Activated naive CD8-positive, alpha-beta T cell treated with anti-CD3 and anti-CD28 coated beads, Interleukin-2, amount 10 ng/mL, durations not matched to agents 7 days and 5 days (primary cell): ENCODE data around the gene RNF222. TPM values are rescaled to one million over a fixed set of nuclear protein-coding genes. Genes with fewer than 3 reads are reported as not detected.

ENCODE experiments used
- ATAC-seq: fragments of 150-1000 bp; cut with Tn5 transposase; one replicate; pipeline ENCODE4 v1.10.0; 2021; ENCODE audit warnings: low read depth, moderate library complexity
- POLR2A ChIA-PET: fragments of 350-600 bp; sonication (Branson Sonifier 250); formaldehyde crosslinking; loops from one replicate; lab custom pipeline; 2021; ENCODE audit warnings: antibody characterized with exemption; lab: Charles Lee
- DNase-seq: peaks from one replicate; pipeline ENCODE4 v3.0.0; 2021
- H3K27ac Mint-ChIP-seq: one replicate; pipeline ENCODE4 v1.8.0; 2022; ENCODE audit warnings: mild to moderate bottlenecking, mixed read lengths
- H3K27me3 Mint-ChIP-seq: one replicate; pipeline ENCODE4 v1.8.0; 2022; ENCODE audit warnings: mild to moderate bottlenecking, moderate library complexity, mixed read lengths
- H3K36me3 Mint-ChIP-seq: one replicate; pipeline ENCODE4 v1.8.0; 2021; ENCODE audit warnings: mild to moderate bottlenecking, mixed read lengths
- H3K4me1 Mint-ChIP-seq: one replicate; pipeline ENCODE4 v1.8.0; 2021; ENCODE audit warnings: mixed read lengths
- H3K4me3 Mint-ChIP-seq: one replicate; pipeline ENCODE4 v1.8.0; 2022; ENCODE audit warnings: mild to moderate bottlenecking, moderate library complexity, mixed read lengths
- H3K9me3 Mint-ChIP-seq: one replicate; pipeline ENCODE4 v1.8.0; 2021; ENCODE audit warnings: mixed read lengths
- total RNA-seq, 2 experiments: library from RNA; stranded (reverse); gene quantifications; one replicate each; pipeline ENCODE4 v1.2.3, GENCODE V29; 2021

The RNF222 gene
- total RNA-seq, 2 experiments from 2014 or later = 0.30 to 0.31 TPM

DNA sequence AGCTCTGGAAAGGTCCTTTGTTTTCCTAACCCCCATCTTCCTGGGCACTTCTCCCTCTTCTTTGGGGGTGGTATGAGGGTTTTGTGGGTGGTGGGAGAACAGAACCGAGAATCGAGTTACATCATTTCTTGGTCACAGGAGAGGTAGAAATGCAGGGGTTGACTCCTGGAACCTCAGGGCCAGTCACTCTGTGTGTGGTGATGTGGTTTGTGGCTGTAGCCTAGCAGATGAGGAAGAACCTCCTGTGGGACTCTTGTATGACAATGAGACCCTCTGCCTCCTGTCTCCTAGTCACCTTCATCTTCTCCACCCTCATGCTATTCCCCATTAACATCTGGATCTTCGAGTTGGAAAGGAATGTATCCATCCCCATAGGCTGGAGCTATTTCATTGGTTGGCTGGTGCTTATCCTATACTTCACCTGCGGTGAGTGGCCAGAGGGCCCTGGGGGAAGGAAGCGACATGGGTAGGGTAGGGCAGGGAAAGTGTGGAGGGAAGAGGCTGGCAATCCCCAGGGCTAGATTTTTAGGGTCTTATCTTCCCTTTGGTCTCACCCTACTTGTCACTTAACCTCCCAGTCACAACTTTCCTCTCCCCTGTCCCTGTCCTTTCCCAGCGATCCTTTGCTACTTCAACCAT, 52.5 kb downstream of the RNF222 start:
- no peaks in the 10 kb centered on the region for H3K9me3 Mint-ChIP-seq
- ATAC-seq = peak; percentile 22
- peaks cover 18% of the 10 kb centered on the region for H3K4me1 Mint-ChIP-seq
- peaks cover 53% of the 10 kb centered on the region for H3K27me3 Mint-ChIP-seq
- no peaks in the 10 kb centered on the region for H3K36me3 Mint-ChIP-seq
- H3K27ac Mint-ChIP-seq = no peak overlapping the region
- H3K4me3 Mint-ChIP-seq = no peak overlapping the region
- POLR2A ChIA-PET = no interaction called here
- no peak for DNase-seq

DNA sequence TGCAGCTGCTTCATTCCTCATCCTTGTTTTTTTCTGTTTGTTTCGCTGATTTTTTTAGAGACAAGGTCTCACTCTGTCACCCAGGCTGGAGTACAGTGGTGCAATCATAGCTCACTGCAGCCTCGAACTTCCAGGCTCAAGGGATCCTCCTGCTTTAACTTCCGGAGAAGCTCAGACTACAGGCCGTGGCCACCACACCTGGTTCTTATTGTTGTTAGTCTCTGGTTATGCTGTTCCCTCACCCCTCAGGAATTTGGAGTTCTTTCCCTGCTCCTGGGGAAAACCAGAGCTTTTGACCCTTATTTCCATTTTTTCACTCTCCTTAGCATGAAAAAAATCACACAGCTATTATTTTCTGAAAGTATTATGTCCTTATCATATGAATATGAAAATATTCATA, 56.2 kb downstream of the RNF222 start:
- Mint-ChIP-seq H3K9me3 (no peaks in the 10 kb centered on the region), H3K27ac (no peak overlapping the region), H3K4me1 (peaks cover 28% of the 10 kb centered on the region), H3K4me3 (no peak overlapping the region), H3K27me3 (peaks cover 36% of the 10 kb centered on the region), H3K36me3 (no peaks in the 10 kb centered on the region)
- no peak for DNase-seq
- no peak for ATAC-seq
- POLR2A ChIA-PET = no interaction called here

Other genes with a start within 250 kb of the RNF222 start
- 10 to 100 TPM; 52.7 to 53.6 TPM for gene PER1, start 245.4 kb downstream of the RNF222 start, total RNA-seq
- gene VAMP2, start 234.9 kb downstream of the RNF222 start, total RNA-seq = 100 to 1,000 TPM; 116 to 118 TPM
- gene TMEM107, start 221.4 kb downstream of the RNF222 start, total RNA-seq = 10 to 100 TPM; 39.5 to 46.4 TPM
- 10 to 100 TPM; 15.7 to 16.5 TPM for gene BORCS6, start 207.6 kb downstream of the RNF222 start, total RNA-seq
- 100 to 1,000 TPM; 128 to 152 TPM for gene AURKB, start 187.3 kb downstream of the RNF222 start, total RNA-seq
- gene CTC1, start 149.8 kb downstream of the RNF222 start, total RNA-seq = 100 to 1,000 TPM; 129 to 130 TPM
- gene PFAS, start 148.5 kb downstream of the RNF222 start, total RNA-seq = 10 to 100 TPM; 47.2 to 56.8 TPM
- 10 to 100 TPM; 43.6 to 44.9 TPM for gene RANGRF, start 109.2 kb downstream of the RNF222 start, total RNA-seq
- gene SLC25A35, start 102.4 kb downstream of the RNF222 start, total RNA-seq = 1 to 10 TPM; 7.4 to 9.1 TPM
- gene ARHGEF15, start 87.6 kb downstream of the RNF222 start, total RNA-seq = not detected
- not detected for gene ODF4, start 58.0 kb downstream of the RNF222 start, total RNA-seq
- gene RPL26, start 14.6 kb downstream of the RNF222 start, total RNA-seq = 1,000 to 10,000 TPM; 1,984 to 2,045 TPM
- 10 to 100 TPM; 68.4 to 79.0 TPM for gene NDEL1, start 38.1 kb upstream of the RNF222 start, total RNA-seq
- 10 to 100 TPM; 12.8 to 14.4 TPM for gene MYH10, start 232.9 kb upstream of the RNF222 start, total RNA-seq